Kidney epithelial cell (primary cell): Measurements from ENCODE around the gene PCDHGA6. TPM values are rescaled to one million over a fixed set of nuclear protein-coding genes. Genes with fewer than 3 reads are reported as not detected.

Experiments used
- DNase-seq: peaks from one replicate; pipeline ENCODE4 v3.0.0-alpha.2; 2010; ENCODE audit warnings: low read depth
- H3K27me3 ChIP-seq: 2 replicates; pipeline ENCODE4 v1.6.0; 2011; ENCODE audit warnings: low read length; ENCODE audit not compliant: control insufficient read depth, insufficient read depth
- H3K36me3 ChIP-seq: 2 replicates; pipeline ENCODE4 v1.5.1; 2011; ENCODE audit warnings: low read length; ENCODE audit not compliant: control insufficient read depth, insufficient read depth
- H3K4me3 ChIP-seq: 2 replicates; pipeline ENCODE4 v1.5.1; 2011; ENCODE audit warnings: low read depth, mild to moderate bottlenecking, control low read depth, low read length
- CTCF ChIP-seq: IDR thresholded peaks from 2 replicates; pipeline ENCODE4 v1.5.1; 2011; ENCODE audit warnings: mild to moderate bottlenecking, moderate library complexity, low read length, control low read depth, inconsistent platforms; ENCODE audit not compliant: insufficient read depth, poor library complexity, severe bottlenecking
- total RNA-seq: library from RNA; depleted of rRNA; stranded (reverse); fragments of >200 nt; gene quantifications from 2 replicates; pipeline ENCODE4 v1.2.3, GENCODE V29; 2015

PCDHGA6 gene
- total RNA-seq, 1 donor from 2014 or later = 1.7 TPM

- TF ChIP-seq CTCF = no peak
- peaks cover 1% of the 10 kb centered on the region for H3K36me3 ChIP-seq
- H3K4me3 ChIP-seq = no peak overlapping the region
- no peak for DNase-seq
- peaks cover 22% of the 10 kb centered on the region for H3K27me3 ChIP-seq
Observed at GRCh38 chr5:141419074-141419880, 45.6 kb downstream of the PCDHGA6 start.

- Histone ChIP-seq H3K4me3 (peak within 1 kb of the TSS; percentile 42), H3K27me3 (peaks cover 19% of the 10 kb centered on the region), H3K36me3 (peaks cover 1% of the 10 kb centered on the region)
- TF ChIP-seq CTCF = peak; percentile 46
- no peak for DNase-seq
Observed at GRCh38 chr5:141420855-141421488, 47.3 kb downstream of the PCDHGA6 start, which contains the start of gene PCDHGA11. Gene PCDHGA11 (plus strand): TSS chr5:141421051. CDS start chr5:141421228, 177 bp downstream.

- H3K4me3 ChIP-seq = peak overlapping the region; percentile 42
- peaks cover 19% of the 10 kb centered on the region for H3K27me3 ChIP-seq
- DNase-seq = no peak
- peaks cover 1% of the 10 kb centered on the region for H3K36me3 ChIP-seq
- no peak for TF ChIP-seq CTCF
Observed at GRCh38 chr5:141421489-141421855, 47.8 kb downstream of the PCDHGA6 start.

GRCh38 chr5:141422742-141423291 is 49.1 kb downstream of the PCDHGA6 start:
- peaks cover 1% of the 10 kb centered on the region for H3K36me3 ChIP-seq
- no peak for TF ChIP-seq CTCF
- peaks cover 19% of the 10 kb centered on the region for H3K27me3 ChIP-seq
- DNase-seq = no peak
- no peak overlapping the region for H3K4me3 ChIP-seq

GRCh38 chr5:141427783-141428426 is 54.2 kb downstream of the PCDHGA6 start:
- DNase-seq = no peak
- Histone ChIP-seq H3K4me3 (no peak overlapping the region), H3K36me3 (no peaks in the 10 kb centered on the region), H3K27me3 (peaks cover 12% of the 10 kb centered on the region)
- no peak for TF ChIP-seq CTCF

Other genes starting within 250 kb of the PCDHGA6 start
- gene PCDHB5, start 238.7 kb upstream of the PCDHGA6 start, total RNA-seq = 3.1 and 6.7 TPM in 2 replicates
- 0.67 and 0.68 TPM in 2 replicates for gene PCDHB6, start 223.8 kb upstream of the PCDHGA6 start, total RNA-seq
- 0.96 and 1.5 TPM in 2 replicates for gene PCDHB7, start 201.2 kb upstream of the PCDHGA6 start, total RNA-seq
- gene PCDHB8, start 196.1 kb upstream of the PCDHGA6 start, total RNA-seq = 0.34 and 0.84 TPM in 2 replicates
- gene PCDHB16, start 191.5 kb upstream of the PCDHGA6 start, total RNA-seq = 0.92 and 1.4 TPM in 2 replicates
- gene PCDHB9, start 186.7 kb upstream of the PCDHGA6 start, total RNA-seq = 0.71 and 0.82 TPM in 2 replicates
- gene PCDHB10, start 181.5 kb upstream of the PCDHGA6 start, total RNA-seq = 1.6 and 3.4 TPM in 2 replicates
- gene PCDHB11, start 174.3 kb upstream of the PCDHGA6 start, total RNA-seq = 1.8 and 3.1 TPM in 2 replicates
- gene PCDHB12, start 165.2 kb upstream of the PCDHGA6 start, total RNA-seq = 1.2 and 1.6 TPM in 2 replicates
- gene PCDHB13, start 160.0 kb upstream of the PCDHGA6 start, total RNA-seq = 1.9 and 3.1 TPM in 2 replicates
- 1.5 and 2.9 TPM in 2 replicates for gene PCDHB14, start 150.5 kb upstream of the PCDHGA6 start, total RNA-seq
- 2.3 and 3.0 TPM in 2 replicates for gene PCDHB15, start 128.5 kb upstream of the PCDHGA6 start, total RNA-seq
- not detected in 2 replicates for gene SLC25A2, start 69.8 kb upstream of the PCDHGA6 start, total RNA-seq
- gene TAF7, start 53.1 kb upstream of the PCDHGA6 start, total RNA-seq = 72.6 and 78.0 TPM in 2 replicates
- 0.67 and 0.68 TPM in 2 replicates for gene PCDHGA1, start 43.4 kb upstream of the PCDHGA6 start, total RNA-seq
- 2.8 and 2.9 TPM in 2 replicates for gene PCDHGA2, start 35.1 kb upstream of the PCDHGA6 start, total RNA-seq
- gene PCDHGA3, start 30.1 kb upstream of the PCDHGA6 start, total RNA-seq = 2.4 and 2.6 TPM in 2 replicates
- gene PCDHGB1, start 23.8 kb upstream of the PCDHGA6 start, total RNA-seq = 1.6 and 1.7 TPM in 2 replicates
- gene PCDHGA4, start 18.9 kb upstream of the PCDHGA6 start, total RNA-seq = 3.5 and 3.6 TPM in 2 replicates
- gene PCDHGB2, start 13.9 kb upstream of the PCDHGA6 start, total RNA-seq = 1.2 and 1.9 TPM in 2 replicates
- 0.58 and 1.5 TPM in 2 replicates for gene PCDHGA5, start 9.7 kb upstream of the PCDHGA6 start, total RNA-seq
- 1.3 and 3.6 TPM in 2 replicates for gene PCDHGB3, start 3.6 kb upstream of the PCDHGA6 start, total RNA-seq
- 2.2 and 3.1 TPM in 2 replicates for gene PCDHGA7, start 8.9 kb downstream of the PCDHGA6 start, total RNA-seq
- gene PCDHGB4, start 13.8 kb downstream of the PCDHGA6 start, total RNA-seq = 6.4 and 9.2 TPM in 2 replicates
- gene PCDHGA8, start 18.7 kb downstream of the PCDHGA6 start, total RNA-seq = 0.96 and 1.0 TPM in 2 replicates
- 18.6 and 19.3 TPM in 2 replicates for gene PCDHGB5, start 24.1 kb downstream of the PCDHGA6 start, total RNA-seq
- gene PCDHGA9, start 28.9 kb downstream of the PCDHGA6 start, total RNA-seq = 3.6 and 5.2 TPM in 2 replicates
- 3.4 and 3.6 TPM in 2 replicates for gene PCDHGB6, start 34.1 kb downstream of the PCDHGA6 start, total RNA-seq
- gene PCDHGA10, start 39.1 kb downstream of the PCDHGA6 start, total RNA-seq = 5.5 and 6.0 TPM in 2 replicates
- gene PCDHGB7, start 43.8 kb downstream of the PCDHGA6 start, total RNA-seq = 14.0 and 14.1 TPM in 2 replicates
- 6.7 and 7.4 TPM in 2 replicates for gene PCDHGA11, start 47.2 kb downstream of the PCDHGA6 start, total RNA-seq
- 2.1 and 3.6 TPM in 2 replicates for gene PCDHGA12, start 56.6 kb downstream of the PCDHGA6 start, total RNA-seq
- 41.9 and 47.3 TPM in 2 replicates for gene PCDHGC3, start 102.1 kb downstream of the PCDHGA6 start, total RNA-seq
- gene PCDHGC4, start 111.1 kb downstream of the PCDHGA6 start, total RNA-seq = 0.62 and 1.1 TPM in 2 replicates
- 0.54 and 0.89 TPM in 2 replicates for gene PCDHGC5, start 115.2 kb downstream of the PCDHGA6 start, total RNA-seq
- gene DIAPH1, start 245.1 kb downstream of the PCDHGA6 start, total RNA-seq = 99.7 and 103 TPM in 2 replicates